Measurements from ENCODE around the gene HYCC2. TPM values are rescaled to one million over a fixed set of nuclear protein-coding genes. Genes with fewer than 3 reads are reported as not detected.
A peak's percentile ranks its signal among the peaks of the same experiment; 100 is the strongest.
"Not testable (repeated sequence)": the region's sequence is repeated elsewhere in the genome, so short reads cannot be mapped to it uniquely, and the experiment has no call there.

HYCC2 gene
- total RNA-seq (10 to 100 TPM in 3 of 4 donors, 1 to 10 TPM in 1; 9.7 to 17.2 (median 13.4) TPM), polyA plus RNA-seq (3.1 TPM)
- long read RNA-seq, donor 1, full-length matches to known transcripts = 2 of 13 reads
- long read RNA-seq, donor 1, partial matches to known transcripts = 2 of 13 reads
- long read RNA-seq, donor 1, other reads (novel, unspliced or antisense) = 9 of 13 reads
- long read RNA-seq, donor 2, full-length matches to known transcripts = 1 of 5 reads
- long read RNA-seq, donor 2, partial matches to known transcripts = 0 of 5 reads
- long read RNA-seq, donor 2, other reads (novel, unspliced or antisense) = 4 of 5 reads
- long read RNA-seq, donor 3, full-length matches to known transcripts = 17 of 65 reads
- long read RNA-seq, donor 3, partial matches to known transcripts = 3 of 65 reads
- long read RNA-seq, donor 3, other reads (novel, unspliced or antisense) = 45 of 65 reads
- long read RNA-seq, donor 4, full-length matches to known transcripts = 2 of 4 reads
- long read RNA-seq, donor 4, partial matches to known transcripts = 0 of 4 reads
- long read RNA-seq, donor 4, other reads (novel, unspliced or antisense) = 2 of 4 reads

- under 1% methylated on average over 34 of the region's 34 CpGs for WGBS
- no peaks in the 10 kb centered on the region for H3K27me3 ChIP-seq (ENCODE audit: control insufficient read depth, insufficient read depth)
- peak; percentile 99 to 100 for ATAC-seq
- no peaks in the 10 kb centered on the region for H3K4me1 ChIP-seq (ENCODE audit: control insufficient read depth, insufficient read depth, low read length)
- peak; percentile 89 to 96 (median 95) for DNase-seq
- intact Hi-C loops (cut with DNase I) = loop anchor here in 2 of 4 donors (5.0 to 10.0 kb wide), 3 partner anchors 83 to 169 kb away; no protein-coding TSS in a partner anchor
- H3K4me3 ChIP-seq (ENCODE audit: low read length) = peak within 1 kb of the TSS; percentile 87
- H3K27ac ChIP-seq (ENCODE audit: low read length) = peak within 1 kb of the TSS; percentile 80
- H3K9me3 ChIP-seq (ENCODE audit: control insufficient read depth, low read length) = no peaks in the 10 kb centered on the region
These were observed at the start of gene HYCC2, which contains the start of gene NDUFB3 for GRCh38 chr2:201071479-201072200. Gene HYCC2 (minus strand): TSS chr2:201071671. CDS start chr2:201024009, 47,662 bp downstream. Gene NDUFB3 (plus strand): TSS chr2:201072001. CDS start chr2:201078883, 6,882 bp downstream.

GRCh38 chr2:201118961-201119854, 47.7 kb upstream of the HYCC2 start:
- Histone ChIP-seq H3K4me1 (ENCODE audit: control insufficient read depth, insufficient read depth, low read length) (peaks cover 12% of the 10 kb centered on the region), H3K4me3 (ENCODE audit: low read length) (peak overlapping the region; percentile 77), H3K27ac (ENCODE audit: low read length) (peak overlapping the region; percentile 96), H3K27me3 (ENCODE audit: control insufficient read depth, insufficient read depth) (no peaks in the 10 kb centered on the region), H3K9me3 (ENCODE audit: control insufficient read depth, low read length) (no peaks in the 10 kb centered on the region)
- ATAC-seq (peak in 1 of 2 donors; percentile 12), DNase-seq (no peak)
- 8% methylated on average over 12 of the region's 12 CpGs for WGBS
- intact Hi-C loops (cut with DNase I) = loop anchor here in 3 of 4 donors (5.0 kb wide), 2 partner anchors 33 to 38 kb away; no protein-coding TSS in a partner anchor

- H3K4me3 ChIP-seq (ENCODE audit: low read length) = peak overlapping the region; percentile 77
- H3K9me3 ChIP-seq (ENCODE audit: control insufficient read depth, low read length) = no peaks in the 10 kb centered on the region
- peaks cover 7% of the 10 kb centered on the region for H3K4me1 ChIP-seq (ENCODE audit: control insufficient read depth, insufficient read depth, low read length)
- intact Hi-C loops (cut with DNase I) = loop anchor here in 3 of 4 donors (5.0 kb wide), 2 partner anchors 34 to 39 kb away; no protein-coding TSS in a partner anchor
- H3K27ac ChIP-seq (ENCODE audit: low read length) = peak overlapping the region; percentile 97
- ATAC-seq = peak; percentile 48 to 50
- WGBS = 1% methylated on average over 48 of the region's 48 CpGs
- H3K27me3 ChIP-seq (ENCODE audit: control insufficient read depth, insufficient read depth) = no peaks in the 10 kb centered on the region
- peak; percentile 89 to 95 (median 93) for DNase-seq
These were observed 46.9 kb upstream of the HYCC2 start for GRCh38 chr2:201118121-201118960.

GRCh38 chr2:201117735-201118094, 46.2 kb upstream of the HYCC2 start:
- not testable (repeated sequence) for H3K4me1 ChIP-seq (ENCODE audit: control insufficient read depth, insufficient read depth, low read length); ATAC-seq; H3K27me3 ChIP-seq (ENCODE audit: control insufficient read depth, insufficient read depth); H3K9me3 ChIP-seq (ENCODE audit: control insufficient read depth, low read length)
- peak overlapping the region; percentile 77 for H3K4me3 ChIP-seq (ENCODE audit: low read length)
- 14% methylated on average over 13 of the region's 13 CpGs for WGBS
- peak in 2 of 3 donors; percentile 61 to 62 for DNase-seq
- intact Hi-C loops (cut with DNase I) = loop anchor here in 3 of 4 donors (5.0 kb wide), 2 partner anchors 35 to 40 kb away; no protein-coding TSS in a partner anchor
- peak overlapping the region; percentile 97 for H3K27ac ChIP-seq (ENCODE audit: low read length)

GRCh38 chr2:201116959-201117734, 45.7 kb upstream of the HYCC2 start:
- peak in 2 of 3 donors; percentile 83 to 90 for DNase-seq
- peak overlapping the region; percentile 77 for H3K4me3 ChIP-seq (ENCODE audit: low read length)
- peaks cover 3% of the 10 kb centered on the region for H3K4me1 ChIP-seq (ENCODE audit: control insufficient read depth, insufficient read depth, low read length)
- no peaks in the 10 kb centered on the region for H3K9me3 ChIP-seq (ENCODE audit: control insufficient read depth, low read length)
- under 1% methylated on average over 22 of the region's 22 CpGs for WGBS
- intact Hi-C loops (cut with DNase I) = loop anchor here in 3 of 4 donors (5.0 kb wide), 2 partner anchors 35 to 40 kb away; no protein-coding TSS in a partner anchor
- peak; percentile 42 to 62 for ATAC-seq
- H3K27me3 ChIP-seq (ENCODE audit: control insufficient read depth, insufficient read depth) = no peaks in the 10 kb centered on the region
- H3K27ac ChIP-seq (ENCODE audit: low read length) = peak overlapping the region; percentile 97

GRCh38 chr2:201116115-201116958, 44.9 kb upstream of the HYCC2 start, which contains the start of gene CFLAR:
Gene CFLAR (plus strand): TSS chr2:201116164. CDS start chr2:201129866, 13,702 bp downstream.
- peak; percentile 82 to 90 (median 89) for DNase-seq
- Histone ChIP-seq H3K9me3 (ENCODE audit: control insufficient read depth, low read length) (no peaks in the 10 kb centered on the region), H3K27me3 (ENCODE audit: control insufficient read depth, insufficient read depth) (no peaks in the 10 kb centered on the region), H3K27ac (ENCODE audit: low read length) (peak within 1 kb of the TSS; percentile 97), H3K4me1 (ENCODE audit: control insufficient read depth, insufficient read depth, low read length) (peaks cover 2% of the 10 kb centered on the region), H3K4me3 (ENCODE audit: low read length) (peak within 1 kb of the TSS; percentile 77)
- peak; percentile 65 to 66 for ATAC-seq
- WGBS = under 1% methylated on average over 75 of the region's 75 CpGs
- intact Hi-C loops (cut with DNase I) = loop anchor here in 3 of 4 donors (5.0 kb wide), 2 partner anchors 36 to 41 kb away; no protein-coding TSS in a partner anchor

GRCh38 chr2:201114846-201115245, 43.4 kb upstream of the HYCC2 start:
- H3K27ac ChIP-seq (ENCODE audit: low read length) = peak overlapping the region; percentile 10
- peak overlapping the region; percentile 16 for H3K4me3 ChIP-seq (ENCODE audit: low read length)
- DNase-seq (no peak), ATAC-seq (no peak)
- intact Hi-C loops (cut with DNase I) = loop anchor here in 3 of 4 donors (5.0 kb wide), 2 partner anchors 37 to 42 kb away; no protein-coding TSS in a partner anchor
- H3K4me1 ChIP-seq (ENCODE audit: control insufficient read depth, insufficient read depth, low read length) = peaks cover 2% of the 10 kb centered on the region
- H3K27me3 ChIP-seq (ENCODE audit: control insufficient read depth, insufficient read depth) = no peaks in the 10 kb centered on the region
- H3K9me3 ChIP-seq (ENCODE audit: control insufficient read depth, low read length) = no peaks in the 10 kb centered on the region

- no peaks in the 10 kb centered on the region for H3K27me3 ChIP-seq (ENCODE audit: control insufficient read depth, insufficient read depth)
- 86% methylated on average over 4 of the region's 4 CpGs for WGBS
- intact Hi-C loops (cut with DNase I) = no loop called here
- peak overlapping the region; percentile 16 for H3K4me3 ChIP-seq (ENCODE audit: low read length)
- ATAC-seq = no peak
- H3K4me1 ChIP-seq (ENCODE audit: control insufficient read depth, insufficient read depth, low read length) = peaks cover 2% of the 10 kb centered on the region
- H3K27ac ChIP-seq (ENCODE audit: low read length) = no peak overlapping the region
- no peaks in the 10 kb centered on the region for H3K9me3 ChIP-seq (ENCODE audit: control insufficient read depth, low read length)
- DNase-seq = no peak
These were observed 42.9 kb upstream of the HYCC2 start for GRCh38 chr2:201114350-201114749.
